Fibroblast of mammary gland (primary cell): ENCODE results near the gene MPO.

Source experiments
- DNase-seq: peaks from one replicate; pipeline ENCODE4 v3.0.0-alpha.2; 2010; ENCODE audit warnings: low read depth
- H3K4me3 ChIP-seq: 2 replicates; pipeline ENCODE4 v1.5.1; 2011; ENCODE audit warnings: low read depth, mild to moderate bottlenecking, low read length, moderate library complexity; ENCODE audit not compliant: control insufficient read depth
- TF ChIP-seq, protein P1 (sequence below): conservative IDR thresholded peaks from 2 replicates; pipeline ENCODE4 v1.5.1; 2011; ENCODE audit warnings: low read depth, low read length, inconsistent platforms; ENCODE audit not compliant: control insufficient read depth, insufficient read depth

Gene MPO

DNA sequence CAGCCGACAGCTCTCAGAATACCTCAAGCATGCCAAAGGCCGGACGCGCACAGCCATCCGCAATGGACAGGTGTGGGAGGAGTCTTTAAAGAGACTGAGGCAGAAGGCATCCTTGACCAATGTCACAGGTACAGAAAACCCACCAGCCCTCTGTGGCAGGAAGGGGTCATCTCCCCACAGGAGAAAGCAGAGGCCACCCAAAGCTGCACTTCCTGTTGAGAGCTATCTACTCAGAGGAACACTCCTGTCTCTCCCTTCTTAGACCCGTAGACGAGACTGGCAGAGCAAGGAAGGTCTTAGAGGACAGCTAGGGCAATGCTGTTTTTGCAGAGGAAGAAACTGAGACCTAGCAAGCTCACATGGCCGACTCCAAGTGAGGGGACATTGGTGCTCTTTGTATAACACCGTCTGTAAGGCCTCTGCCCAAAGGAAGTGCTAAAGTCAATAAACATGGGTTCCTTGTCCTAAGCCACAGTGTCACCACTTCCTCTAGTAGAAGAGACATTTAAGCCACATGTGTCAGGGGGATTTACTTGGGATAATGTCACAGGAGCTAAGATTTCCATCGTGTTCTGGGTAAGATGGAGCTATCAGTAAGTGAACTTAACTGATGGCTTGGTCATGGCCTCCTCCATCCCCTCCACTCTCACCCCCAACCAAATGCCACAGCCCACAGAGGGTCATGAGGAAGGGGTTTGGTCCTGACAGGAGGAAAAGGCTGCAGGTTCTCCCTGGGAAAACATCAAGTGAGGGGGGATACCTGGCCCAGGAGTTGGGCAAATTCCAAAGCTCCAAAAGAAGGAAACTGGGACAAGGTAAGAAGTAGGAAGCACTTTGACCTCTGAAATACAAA lies 33.0 kb downstream of the MPO start:
- no peak overlapping the region for H3K4me3 ChIP-seq
- no peak for DNase-seq
- TF ChIP-seq, protein P1, sequence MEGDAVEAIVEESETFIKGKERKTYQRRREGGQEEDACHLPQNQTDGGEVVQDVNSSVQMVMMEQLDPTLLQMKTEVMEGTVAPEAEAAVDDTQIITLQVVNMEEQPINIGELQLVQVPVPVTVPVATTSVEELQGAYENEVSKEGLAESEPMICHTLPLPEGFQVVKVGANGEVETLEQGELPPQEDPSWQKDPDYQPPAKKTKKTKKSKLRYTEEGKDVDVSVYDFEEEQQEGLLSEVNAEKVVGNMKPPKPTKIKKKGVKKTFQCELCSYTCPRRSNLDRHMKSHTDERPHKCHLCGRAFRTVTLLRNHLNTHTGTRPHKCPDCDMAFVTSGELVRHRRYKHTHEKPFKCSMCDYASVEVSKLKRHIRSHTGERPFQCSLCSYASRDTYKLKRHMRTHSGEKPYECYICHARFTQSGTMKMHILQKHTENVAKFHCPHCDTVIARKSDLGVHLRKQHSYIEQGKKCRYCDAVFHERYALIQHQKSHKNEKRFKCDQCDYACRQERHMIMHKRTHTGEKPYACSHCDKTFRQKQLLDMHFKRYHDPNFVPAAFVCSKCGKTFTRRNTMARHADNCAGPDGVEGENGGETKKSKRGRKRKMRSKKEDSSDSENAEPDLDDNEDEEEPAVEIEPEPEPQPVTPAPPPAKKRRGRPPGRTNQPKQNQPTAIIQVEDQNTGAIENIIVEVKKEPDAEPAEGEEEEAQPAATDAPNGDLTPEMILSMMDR: no peak

DNA sequence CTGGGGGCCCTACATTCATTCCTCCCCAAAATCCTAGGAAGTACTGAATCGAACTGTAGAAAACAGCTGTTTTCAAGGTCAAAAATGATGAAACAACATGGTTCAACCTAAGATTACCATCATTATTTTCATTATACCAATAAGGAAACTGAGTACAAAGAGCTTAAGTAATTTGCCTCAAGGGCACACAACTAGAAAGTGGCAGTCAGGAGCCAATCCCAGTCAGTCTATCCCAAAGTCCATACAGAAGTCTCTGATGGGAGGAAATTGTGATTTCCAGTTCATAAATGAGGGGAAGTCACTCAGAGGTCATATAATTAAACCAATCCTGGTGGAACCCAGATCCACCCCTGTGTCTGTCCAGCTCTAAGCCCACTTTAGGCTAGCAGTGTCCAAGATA lies 34.0 kb downstream of the MPO start:
- TF ChIP-seq, protein P1: no peak
- DNase-seq: no peak

DNA sequence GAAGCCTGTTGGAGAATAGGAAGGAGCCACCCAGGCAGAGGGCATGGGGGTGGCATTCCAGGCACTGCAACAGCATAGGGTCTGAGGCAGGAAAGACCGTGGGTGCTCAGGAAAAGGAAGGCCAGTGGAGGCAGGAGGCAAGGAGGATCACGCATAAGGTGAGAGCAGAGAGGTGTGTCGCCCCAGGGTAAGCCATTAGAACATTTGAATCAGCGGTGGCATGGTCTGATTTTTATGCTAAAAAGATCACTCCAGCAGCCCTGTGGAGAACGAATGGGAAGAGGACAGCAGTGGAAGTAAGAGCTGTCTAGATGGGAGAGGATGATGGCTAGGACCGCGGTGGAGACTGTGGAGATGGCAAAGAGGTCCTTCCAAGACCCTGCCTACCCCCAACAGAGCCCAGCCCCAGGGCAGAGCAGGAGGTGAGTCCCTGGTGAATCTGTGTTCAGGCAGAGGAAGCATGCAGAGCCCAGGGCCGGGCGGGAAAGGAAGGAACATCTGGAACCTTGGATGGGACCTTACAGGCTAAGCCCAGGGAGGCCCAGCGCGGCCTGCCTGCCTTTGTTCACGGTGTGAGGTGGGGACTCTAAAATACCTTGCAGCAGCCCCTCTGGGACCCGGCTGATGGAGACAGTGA lies 34.5 kb downstream of the MPO start:
- no peak overlapping the region for H3K4me3 ChIP-seq
- TF ChIP-seq, protein P1: no peak
- no peak for DNase-seq

More for the DNA sequence above, 34.0 kb downstream of the MPO start:
- H3K4me3 ChIP-seq: no peak overlapping the region

GRCh38 chr17:58245428-58246103 lies 35.2 kb downstream of the MPO start:
- TF ChIP-seq, protein P1: no peak
- peak; percentile 8 for DNase-seq
- no peak overlapping the region for H3K4me3 ChIP-seq

GRCh38 chr17:58244963-58245362 lies 35.8 kb downstream of the MPO start:
- TF ChIP-seq, protein P1: no peak
- H3K4me3 ChIP-seq: no peak overlapping the region
- no peak for DNase-seq

GRCh38 chr17:58242171-58242784 lies 38.5 kb downstream of the MPO start:
- no peak for DNase-seq
- TF ChIP-seq, protein P1: no peak

More at GRCh38 chr17:58242171-58242784, 38.5 kb downstream of the MPO start:
- H3K4me3 ChIP-seq: no peak overlapping the region
